H9 (cell line): ENCODE data around the gene CCDC30. TPM values are rescaled to one million over a fixed set of nuclear protein-coding genes. Genes with fewer than 3 reads are reported as not detected.

Source experiments
- DNase-seq: peaks from one replicate; pipeline ENCODE4 v3.0.0-alpha.2; 2017
- H2AFZ ChIP-seq: one replicate; pipeline ENCODE4 v1.6.1; 2013; ENCODE audit warnings: mild to moderate bottlenecking, low read length, control low read depth, moderate library complexity
- H2AK5ac ChIP-seq: 2 replicates; pipeline ENCODE4 v1.6.1; 2013; ENCODE audit warnings: low read length, control low read depth, mixed read lengths; ENCODE audit not compliant: insufficient read length
- H2BK120ac ChIP-seq: one replicate; pipeline ENCODE4 v1.6.1; 2013; ENCODE audit warnings: low read depth, mild to moderate bottlenecking, low read length, control low read depth, inconsistent platforms; ENCODE audit not compliant: poor library complexity, severe bottlenecking
- H2BK12ac ChIP-seq: 2 replicates; pipeline ENCODE4 v1.6.1; 2013; ENCODE audit warnings: low read length, control low read depth, mixed read lengths, low read depth; ENCODE audit not compliant: insufficient read length
- H2BK15ac ChIP-seq: 2 replicates; pipeline ENCODE4 v1.6.1; 2013; ENCODE audit warnings: low read depth, low read length, control low read depth
- H2BK20ac ChIP-seq: one replicate; pipeline ENCODE4 v1.6.1; 2013; ENCODE audit warnings: low read depth, mild to moderate bottlenecking, low read length, control low read depth, inconsistent platforms; ENCODE audit not compliant: poor library complexity, severe bottlenecking
- H2BK5ac ChIP-seq: 2 replicates; pipeline ENCODE4 v1.6.1; 2013; ENCODE audit warnings: low read length, control low read depth, mixed read lengths; ENCODE audit not compliant: insufficient read length
- H3K14ac ChIP-seq: 2 replicates; pipeline ENCODE4 v1.6.1; 2013; ENCODE audit warnings: low read length, control low read depth; ENCODE audit not compliant: insufficient read depth
- H3K18ac ChIP-seq: 2 replicates; pipeline ENCODE4 v1.6.1; 2013; ENCODE audit warnings: low read depth, mild to moderate bottlenecking, mixed read lengths, low read length, control low read depth; ENCODE audit not compliant: insufficient read length
- H3K23ac ChIP-seq: 2 replicates; pipeline ENCODE4 v1.6.1; 2013; ENCODE audit warnings: low read length, control low read depth, mixed read lengths, low read depth; ENCODE audit not compliant: insufficient read length
- H3K23me2 ChIP-seq: 2 replicates; pipeline ENCODE4 v1.6.1; 2013; ENCODE audit warnings: low read depth, mild to moderate bottlenecking, mixed read lengths, low read length, control low read depth; ENCODE audit not compliant: insufficient read length, poor library complexity, severe bottlenecking
- H3K27ac ChIP-seq: 2 replicates; pipeline ENCODE4 v1.5.1; 2013; ENCODE audit warnings: low read length, control low read depth, mixed read lengths, low read depth; ENCODE audit not compliant: insufficient read length
- H3K27me3 ChIP-seq: 2 replicates; pipeline ENCODE4 v1.6.1; 2013; ENCODE audit warnings: low read length, control low read depth, inconsistent platforms; ENCODE audit not compliant: insufficient read depth
- H3K4ac ChIP-seq: 2 replicates; pipeline ENCODE4 v1.6.1; 2013; ENCODE audit warnings: low read depth, mild to moderate bottlenecking, control low read depth, inconsistent platforms, low read length, moderate library complexity
- H3K4me1 ChIP-seq: 2 replicates; pipeline ENCODE4 v1.6.1; 2013; ENCODE audit warnings: low read length, control low read depth, inconsistent platforms; ENCODE audit not compliant: insufficient read depth
- H3K4me2 ChIP-seq: 2 replicates; pipeline ENCODE4 v1.6.1; 2013; ENCODE audit warnings: low read length, control low read depth, mixed read lengths; ENCODE audit not compliant: insufficient read length, insufficient read depth
- H3K56ac ChIP-seq: 2 replicates; pipeline ENCODE4 v1.6.1; 2013; ENCODE audit warnings: low read depth, mild to moderate bottlenecking, mixed read lengths, low read length, control low read depth; ENCODE audit not compliant: insufficient read length
- H3K79me1 ChIP-seq: 2 replicates; pipeline ENCODE4 v1.6.1; 2013; ENCODE audit warnings: low read depth, mild to moderate bottlenecking, moderate library complexity, low read length, control low read depth, inconsistent platforms; ENCODE audit not compliant: insufficient read depth, poor library complexity, severe bottlenecking
- H3K79me2 ChIP-seq: 2 replicates; pipeline ENCODE4 v1.6.1; 2013; ENCODE audit warnings: low read length, control low read depth, inconsistent platforms; ENCODE audit not compliant: insufficient read depth
- H3K9ac ChIP-seq: 2 replicates; pipeline ENCODE4 v1.6.1; 2013; ENCODE audit warnings: low read length, control low read depth, mixed read lengths; ENCODE audit not compliant: insufficient read length; ENCODE audit errors: extremely low read depth
- H3K9me3 ChIP-seq: one replicate; pipeline ENCODE4 v1.6.1; 2013; ENCODE audit warnings: low read depth, low read length, inconsistent platforms; ENCODE audit not compliant: control insufficient read depth
- H3T11ph ChIP-seq: one replicate; pipeline ENCODE4 v1.6.1; 2013; ENCODE audit warnings: mild to moderate bottlenecking, low read length, control low read depth, inconsistent platforms
- H4K20me1 ChIP-seq: one replicate; pipeline ENCODE4 v1.6.1; 2013; ENCODE audit not compliant: control insufficient read depth, insufficient read length, insufficient read depth
- H4K5ac ChIP-seq: 2 replicates; pipeline ENCODE4 v1.6.1; 2013; ENCODE audit warnings: low read depth, mild to moderate bottlenecking, mixed read lengths, low read length, control low read depth; ENCODE audit not compliant: insufficient read length
- H4K8ac ChIP-seq: replicated peaks from 2 replicates; pipeline ENCODE4 v1.6.1; 2013; ENCODE audit warnings: low read length, control low read depth, mixed read lengths, low read depth; ENCODE audit not compliant: insufficient read length
- H4K91ac ChIP-seq: 2 replicates; pipeline ENCODE4 v1.6.1; 2013; ENCODE audit warnings: low read depth, mild to moderate bottlenecking, moderate library complexity, mixed read lengths, low read length, control low read depth; ENCODE audit not compliant: insufficient read length
- H3K27ac Mint-ChIP-seq, 3 experiments: 2 replicates in 2 of 3; 3 replicates in 1 of 3; pipeline ENCODE4 v1.8.0; 2020 to 2021; ENCODE audit warnings: mixed read lengths in 3 of 3, mild to moderate bottlenecking in 1 of 3, moderate library complexity in 1 of 3
- H3K27me3 Mint-ChIP-seq: 2 replicates; pipeline ENCODE4 v1.8.0; 2021; ENCODE audit warnings: low read depth, mild to moderate bottlenecking, moderate library complexity, mixed read lengths
- H3K36me3 Mint-ChIP-seq, 3 experiments: 2 replicates in 2 of 3; 3 replicates in 1 of 3; pipeline ENCODE4 v1.8.0; 2020 to 2021; ENCODE audit warnings: low read depth in 3 of 3, mixed read lengths in 3 of 3; ENCODE audit not compliant: insufficient read depth in 1 of 3
- H3K4me1 Mint-ChIP-seq, 2 experiments: 2 replicates each; pipeline ENCODE4 v1.8.0; 2020; ENCODE audit warnings: mixed read lengths in 2 of 2
- H3K4me3 Mint-ChIP-seq, 2 experiments: 2 replicates in 1 of 2; 3 replicates in 1 of 2; pipeline ENCODE4 v1.8.0; 2020 to 2021; ENCODE audit warnings: mild to moderate bottlenecking in 2 of 2, mixed read lengths in 2 of 2, moderate library complexity in 1 of 2
- H3K9me3 Mint-ChIP-seq, 2 experiments: 2 replicates in 1 of 2; 3 replicates in 1 of 2; pipeline ENCODE4 v1.8.0; 2020; ENCODE audit warnings: mild to moderate bottlenecking in 2 of 2, mixed read lengths in 2 of 2, moderate library complexity in 1 of 2
- WGBS: extraction: QIAGEN DNeasy Blood & Tissue Kit; methylation state at CpG from one replicate; pipeline ENCODE4 v1.1.7; 2013; ENCODE audit warnings: missing lambda C conversion rate, low lambda C conversion rate, mixed read lengths; ENCODE audit not compliant: insufficient read length; ENCODE audit errors: extremely low coverage; 5-methylcytosine and 5-hydroxymethylcytosine counted together
- total RNA-seq: library from RNA; stranded (reverse); gene quantifications from 2 replicates; pipeline ENCODE4 v1.2.1, GENCODE V29; 2021
- TF ChIP-seq, protein P1 (sequence below): fragments of 200-600 bp; sonication (generic); conservative IDR thresholded peaks from 3 replicates; pipeline ENCODE4 v1.8.0; 2021; ENCODE audit warnings: antibody characterized with exemption, mild to moderate bottlenecking

CCDC30 gene
- total RNA-seq, 1 experiment from 2014 or later = 1.8 TPM

DNA sequence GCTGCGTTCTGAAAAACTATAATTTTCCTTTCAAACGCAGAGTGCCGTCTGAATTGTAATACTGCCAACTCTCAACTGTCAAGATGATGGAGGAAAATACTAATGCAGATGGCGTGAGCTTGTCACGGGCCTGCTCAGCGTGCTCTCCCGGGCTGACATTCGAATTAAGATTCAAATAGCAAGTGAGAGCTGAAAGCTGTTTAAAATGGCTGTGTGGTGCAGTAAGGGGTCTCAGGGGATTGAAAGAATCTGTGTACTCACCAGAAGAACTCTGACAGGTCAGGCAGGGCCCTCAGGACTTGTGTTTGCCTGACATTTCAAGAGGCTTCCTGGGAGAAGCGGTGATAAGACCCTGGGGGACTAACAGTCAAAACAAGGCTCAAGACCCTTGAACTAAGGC lies 40.3 kb upstream of the CCDC30 start:
- Histone ChIP-seq H2AK5ac (no peak overlapping the region), H3K4me1 (peaks cover 6% of the 10 kb centered on the region; the same call in 1 of the 2 replicates)
- H3K27ac Mint-ChIP-seq = no peak overlapping the region; a peak in 1 of 7 replicates

More for the DNA sequence above, 40.3 kb upstream of the CCDC30 start:
- Histone ChIP-seq H2BK5ac (no peak overlapping the region), H2BK120ac (no peak overlapping the region), H4K20me1 (no peaks in the 10 kb centered on the region), H3K4ac (no peak overlapping the region), H3K14ac (no peak overlapping the region), H3K23ac (no peak overlapping the region), H3K4me2 (no peak overlapping the region), H3K79me2 (no peaks in the 10 kb centered on the region), H3K79me1 (no peaks in the 10 kb centered on the region), H3K18ac (no peak overlapping the region), H2BK15ac (no peak overlapping the region), H3K27me3 (no peaks in the 10 kb centered on the region), H4K8ac (no peak overlapping the region), H3K27ac (no peak overlapping the region), H2BK20ac (no peak overlapping the region), H2BK12ac (no peak overlapping the region), H4K91ac (no peak overlapping the region), H3K56ac (no peak overlapping the region), H2AFZ (no peak overlapping the region), H3K23me2 (no peaks in the 10 kb centered on the region), H3T11ph (no peak overlapping the region), H3K9ac (no peak overlapping the region), H3K9me3 (no peaks in the 10 kb centered on the region), H4K5ac (no peak overlapping the region)
- Mint-ChIP-seq H3K27me3 (peaks cover 2% of the 10 kb centered on the region; the same call in 1 of the 2 replicates), H3K9me3 (no peaks in the 10 kb centered on the region), H3K36me3 (no peaks in the 10 kb centered on the region), H3K4me1 (peaks cover 35% of the 10 kb centered on the region in 2 experiments), H3K4me3 (no peak overlapping the region)
- TF ChIP-seq, protein P1, sequence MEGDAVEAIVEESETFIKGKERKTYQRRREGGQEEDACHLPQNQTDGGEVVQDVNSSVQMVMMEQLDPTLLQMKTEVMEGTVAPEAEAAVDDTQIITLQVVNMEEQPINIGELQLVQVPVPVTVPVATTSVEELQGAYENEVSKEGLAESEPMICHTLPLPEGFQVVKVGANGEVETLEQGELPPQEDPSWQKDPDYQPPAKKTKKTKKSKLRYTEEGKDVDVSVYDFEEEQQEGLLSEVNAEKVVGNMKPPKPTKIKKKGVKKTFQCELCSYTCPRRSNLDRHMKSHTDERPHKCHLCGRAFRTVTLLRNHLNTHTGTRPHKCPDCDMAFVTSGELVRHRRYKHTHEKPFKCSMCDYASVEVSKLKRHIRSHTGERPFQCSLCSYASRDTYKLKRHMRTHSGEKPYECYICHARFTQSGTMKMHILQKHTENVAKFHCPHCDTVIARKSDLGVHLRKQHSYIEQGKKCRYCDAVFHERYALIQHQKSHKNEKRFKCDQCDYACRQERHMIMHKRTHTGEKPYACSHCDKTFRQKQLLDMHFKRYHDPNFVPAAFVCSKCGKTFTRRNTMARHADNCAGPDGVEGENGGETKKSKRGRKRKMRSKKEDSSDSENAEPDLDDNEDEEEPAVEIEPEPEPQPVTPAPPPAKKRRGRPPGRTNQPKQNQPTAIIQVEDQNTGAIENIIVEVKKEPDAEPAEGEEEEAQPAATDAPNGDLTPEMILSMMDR = no peak
- no CpG with 5 or more reads among the region's 9 CpGs for whole genome bisulfite sequencing
- no peak for DNase-seq
